Superior temporal gyrus (tissue), 1 donor: ENCODE measurements around the gene CCNB2.

ENCODE experiments used
- DNase-seq: peaks from one replicate; pipeline ENCODE4 v3.0.0-alpha.2; 2016; ENCODE audit errors: extremely low spot score

CCNB2 gene

GRCh38 chr15:59166601-59167265, 61.8 kb downstream of the CCNB2 start:
- DNase-seq = no peak

- no peak for DNase-seq
Observed at GRCh38 chr15:59168536-59168935, 63.6 kb downstream of the CCNB2 start.

- no peak for DNase-seq
Observed at GRCh38 chr15:59169251-59169708, 64.3 kb downstream of the CCNB2 start.

GRCh38 chr15:59170295-59171066, 65.5 kb downstream of the CCNB2 start:
- DNase-seq = no peak

- DNase-seq = no peak
Observed at GRCh38 chr15:59171067-59171397, 66.1 kb downstream of the CCNB2 start.

GRCh38 chr15:59172289-59172901, 67.4 kb downstream of the CCNB2 start:
- no peak for DNase-seq

GRCh38 chr15:59173194-59173593, 68.2 kb downstream of the CCNB2 start:
- DNase-seq = no peak

- no peak for DNase-seq
Observed at GRCh38 chr15:59174151-59174834, 69.3 kb downstream of the CCNB2 start.
